Astrocyte (in vitro differentiated cells and primary cell): ENCODE data around the gene UBE2C. TPM values are rescaled to one million over a fixed set of nuclear protein-coding genes. Genes with fewer than 3 reads are reported as not detected.

ENCODE experiments used
- DNase-seq: peaks from one replicate; pipeline ENCODE4 v3.0.0-alpha.2; 2010; ENCODE audit warnings: low read depth
- FAIRE-seq: peaks from 2 replicates; lab custom pipeline; 2011; peaks lifted over from hg19 to GRCh38; lab: Jason Lieb, UNC
- H2AFZ ChIP-seq: 2 replicates; pipeline ENCODE4 v1.6.0; 2012; ENCODE audit warnings: low read depth, low read length, inconsistent platforms
- H3K27ac ChIP-seq: 2 replicates; pipeline ENCODE4 v1.5.1; 2011; ENCODE audit warnings: low read depth, low read length, inconsistent platforms
- H3K27me3 ChIP-seq: 2 replicates; pipeline ENCODE4 v1.6.0; 2011; ENCODE audit warnings: low read length, inconsistent platforms; ENCODE audit not compliant: insufficient read depth
- H3K36me3 ChIP-seq: 2 replicates; pipeline ENCODE4 v1.5.1; 2011; ENCODE audit warnings: low read length, inconsistent platforms; ENCODE audit not compliant: insufficient read depth
- H3K4me1 ChIP-seq: 2 replicates; pipeline ENCODE4 v1.5.1; 2011; ENCODE audit warnings: low read length, inconsistent platforms; ENCODE audit not compliant: insufficient read depth
- H3K4me2 ChIP-seq: 2 replicates; pipeline ENCODE4 v1.6.0; 2012; ENCODE audit warnings: low read length, inconsistent platforms
- H3K4me3 ChIP-seq: 2 replicates; pipeline ENCODE4 v1.5.1; 2011; ENCODE audit warnings: low read depth, mild to moderate bottlenecking, low read length, inconsistent platforms; ENCODE audit not compliant: insufficient read depth
- H3K79me2 ChIP-seq: 2 replicates; pipeline ENCODE4 v1.6.0; 2012; ENCODE audit warnings: mild to moderate bottlenecking, low read length, inconsistent platforms; ENCODE audit not compliant: insufficient read depth
- H3K9ac ChIP-seq: 2 replicates; pipeline ENCODE4 v1.6.0; 2012; ENCODE audit warnings: mild to moderate bottlenecking, low read length, inconsistent platforms
- H3K9me3 ChIP-seq: 2 replicates; pipeline ENCODE4 v1.5.1; 2012; ENCODE audit warnings: low read depth, mild to moderate bottlenecking, low read length, inconsistent platforms; ENCODE audit not compliant: insufficient read depth
- H4K20me1 ChIP-seq: 2 replicates; pipeline ENCODE4 v1.6.0; 2012; ENCODE audit warnings: low read length, inconsistent platforms; ENCODE audit not compliant: insufficient read depth
- H3K27ac Mint-ChIP-seq: one replicate; pipeline ENCODE4 v1.8.0; 2021; ENCODE audit warnings: mild to moderate bottlenecking, mixed read lengths; ENCODE audit not compliant: unreplicated experiment
- H3K27me3 Mint-ChIP-seq: one replicate; pipeline ENCODE4 v1.8.0; 2021; ENCODE audit warnings: low read depth, mixed read lengths; ENCODE audit not compliant: unreplicated experiment
- H3K36me3 Mint-ChIP-seq: one replicate; pipeline ENCODE4 v1.8.0; 2021; ENCODE audit warnings: low read depth, mixed read lengths; ENCODE audit not compliant: unreplicated experiment
- H3K4me1 Mint-ChIP-seq: one replicate; pipeline ENCODE4 v1.8.0; 2021; ENCODE audit warnings: low read depth, mixed read lengths; ENCODE audit not compliant: unreplicated experiment
- H3K4me3 Mint-ChIP-seq: one replicate; pipeline ENCODE4 v1.8.0; 2021; ENCODE audit warnings: mild to moderate bottlenecking, moderate library complexity, mixed read lengths; ENCODE audit not compliant: unreplicated experiment
- H3K9me3 Mint-ChIP-seq: one replicate; pipeline ENCODE4 v1.8.0; 2021; ENCODE audit warnings: mild to moderate bottlenecking, mixed read lengths; ENCODE audit not compliant: unreplicated experiment
- EZH2 ChIP-seq: IDR thresholded peaks from 2 replicates; pipeline ENCODE4 v1.6.1; 2012; ENCODE audit warnings: mild to moderate bottlenecking, low read length, inconsistent platforms; ENCODE audit not compliant: insufficient read depth
- total RNA-seq: library from RNA; stranded (reverse); gene quantifications from 2 replicates; pipeline ENCODE4 v1.2.1, GENCODE V29; 2021
- TF ChIP-seq, protein P1 (sequence below): IDR thresholded peaks from 2 replicates; pipeline ENCODE4 v1.5.1; 2011; ENCODE audit warnings: low read depth, mild to moderate bottlenecking, inconsistent platforms, low read length, moderate library complexity; ENCODE audit not compliant: insufficient read depth

UBE2C gene
- total RNA-seq, 1 donor from 2014 or later: 12.3 TPM

DNA sequence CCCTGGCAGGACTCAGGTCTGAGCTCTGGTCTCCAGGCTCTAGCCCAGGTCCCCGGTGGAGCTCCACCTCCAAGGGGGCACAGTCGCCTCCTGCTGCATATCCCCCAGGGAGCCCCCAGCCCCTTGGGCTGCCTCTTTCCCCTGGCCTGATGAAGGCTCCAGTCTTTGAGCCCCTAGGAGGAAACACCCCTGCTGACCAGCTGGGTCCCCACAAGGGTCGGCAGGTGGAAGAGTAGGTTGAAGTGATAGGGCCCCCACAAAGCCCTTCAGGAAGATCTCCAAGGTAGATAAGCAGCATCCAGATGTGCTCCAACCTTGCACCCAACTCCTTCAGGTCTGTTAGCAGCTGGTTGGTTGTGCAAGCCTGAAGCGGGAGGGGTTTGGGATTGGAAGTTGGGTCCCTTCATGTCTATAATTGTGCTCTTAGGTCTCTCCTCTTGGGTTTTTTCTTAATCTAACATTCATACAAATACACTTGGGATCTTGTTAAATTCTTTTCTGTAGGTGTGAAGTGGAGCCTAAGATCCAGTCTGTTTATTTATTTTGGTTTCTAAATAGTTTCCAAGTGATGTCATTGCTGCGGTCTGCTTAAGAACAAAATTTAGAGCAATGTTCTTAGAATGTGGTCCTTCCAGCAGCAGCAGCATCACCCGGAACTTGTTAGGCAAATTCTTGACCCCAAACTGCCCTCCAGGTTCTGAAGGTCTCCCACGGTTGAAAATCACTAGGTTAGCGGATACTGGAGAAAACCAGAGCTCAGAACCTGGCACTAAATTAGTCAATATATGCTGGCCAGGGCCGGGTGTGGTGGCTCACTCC, 5.1 kb downstream of the UBE2C start:
- Histone ChIP-seq H3K4me1 (peaks cover 6% of the 10 kb centered on the region), H3K27ac (peak overlapping the region; percentile 32), H4K20me1 (no peaks in the 10 kb centered on the region), H3K36me3 (no peaks in the 10 kb centered on the region), H3K79me2 (peaks cover 29% of the 10 kb centered on the region), H3K27me3 (no peaks in the 10 kb centered on the region), H3K9ac (no peak overlapping the region), H2AFZ (no peak overlapping the region), H3K4me3 (no peak overlapping the region), H3K9me3 (no peaks in the 10 kb centered on the region), H3K4me2 (peak overlapping the region; percentile 32)
- no peak for TF ChIP-seq EZH2
- TF ChIP-seq, protein P1, sequence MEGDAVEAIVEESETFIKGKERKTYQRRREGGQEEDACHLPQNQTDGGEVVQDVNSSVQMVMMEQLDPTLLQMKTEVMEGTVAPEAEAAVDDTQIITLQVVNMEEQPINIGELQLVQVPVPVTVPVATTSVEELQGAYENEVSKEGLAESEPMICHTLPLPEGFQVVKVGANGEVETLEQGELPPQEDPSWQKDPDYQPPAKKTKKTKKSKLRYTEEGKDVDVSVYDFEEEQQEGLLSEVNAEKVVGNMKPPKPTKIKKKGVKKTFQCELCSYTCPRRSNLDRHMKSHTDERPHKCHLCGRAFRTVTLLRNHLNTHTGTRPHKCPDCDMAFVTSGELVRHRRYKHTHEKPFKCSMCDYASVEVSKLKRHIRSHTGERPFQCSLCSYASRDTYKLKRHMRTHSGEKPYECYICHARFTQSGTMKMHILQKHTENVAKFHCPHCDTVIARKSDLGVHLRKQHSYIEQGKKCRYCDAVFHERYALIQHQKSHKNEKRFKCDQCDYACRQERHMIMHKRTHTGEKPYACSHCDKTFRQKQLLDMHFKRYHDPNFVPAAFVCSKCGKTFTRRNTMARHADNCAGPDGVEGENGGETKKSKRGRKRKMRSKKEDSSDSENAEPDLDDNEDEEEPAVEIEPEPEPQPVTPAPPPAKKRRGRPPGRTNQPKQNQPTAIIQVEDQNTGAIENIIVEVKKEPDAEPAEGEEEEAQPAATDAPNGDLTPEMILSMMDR: no peak
- FAIRE-seq (no peak), DNase-seq (peak; percentile 92)
- Mint-ChIP-seq H3K27ac (peak overlapping the region; percentile 27), H3K4me3 (peak overlapping the region; percentile 6), H3K9me3 (no peaks in the 10 kb centered on the region), H3K4me1 (peaks cover 9% of the 10 kb centered on the region), H3K27me3 (peaks cover 5% of the 10 kb centered on the region), H3K36me3 (no peaks in the 10 kb centered on the region)

DNA sequence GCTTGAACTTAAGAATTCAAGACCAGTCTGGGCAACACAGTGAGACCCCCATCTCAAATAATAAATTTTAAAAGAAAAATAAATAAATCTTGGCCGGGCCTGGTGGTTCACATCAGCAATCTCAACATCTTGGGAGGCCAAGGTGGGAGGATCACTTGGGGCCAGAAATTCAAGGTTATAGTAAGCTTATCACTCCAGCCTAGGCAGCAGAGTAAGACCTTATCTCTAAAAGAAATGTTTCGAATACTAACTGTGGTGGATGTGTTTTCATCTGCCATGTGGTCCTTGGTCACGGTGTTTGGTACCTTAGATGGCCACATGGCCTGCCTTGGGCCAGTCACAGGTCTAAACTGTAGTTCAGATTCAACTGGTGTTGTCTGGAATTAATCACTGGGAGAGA, 5.8 kb downstream of the UBE2C start:
- Mint-ChIP-seq H3K4me1 (peaks cover 9% of the 10 kb centered on the region), H3K9me3 (no peaks in the 10 kb centered on the region), H3K4me3 (no peak overlapping the region), H3K36me3 (no peaks in the 10 kb centered on the region), H3K27me3 (peaks cover 5% of the 10 kb centered on the region), H3K27ac (no peak overlapping the region)
- Histone ChIP-seq H3K36me3 (no peaks in the 10 kb centered on the region), H3K4me1 (peaks cover 6% of the 10 kb centered on the region), H3K9me3 (no peaks in the 10 kb centered on the region), H3K9ac (no peak overlapping the region), H3K79me2 (peaks cover 22% of the 10 kb centered on the region), H3K4me3 (no peak overlapping the region), H3K27ac (no peak overlapping the region), H3K27me3 (no peaks in the 10 kb centered on the region), H3K4me2 (no peak overlapping the region), H4K20me1 (no peaks in the 10 kb centered on the region), H2AFZ (no peak overlapping the region)
- TF ChIP-seq, protein P1: no peak
- no peak for TF ChIP-seq EZH2
- DNase-seq (no peak), FAIRE-seq (no peak)

DNA sequence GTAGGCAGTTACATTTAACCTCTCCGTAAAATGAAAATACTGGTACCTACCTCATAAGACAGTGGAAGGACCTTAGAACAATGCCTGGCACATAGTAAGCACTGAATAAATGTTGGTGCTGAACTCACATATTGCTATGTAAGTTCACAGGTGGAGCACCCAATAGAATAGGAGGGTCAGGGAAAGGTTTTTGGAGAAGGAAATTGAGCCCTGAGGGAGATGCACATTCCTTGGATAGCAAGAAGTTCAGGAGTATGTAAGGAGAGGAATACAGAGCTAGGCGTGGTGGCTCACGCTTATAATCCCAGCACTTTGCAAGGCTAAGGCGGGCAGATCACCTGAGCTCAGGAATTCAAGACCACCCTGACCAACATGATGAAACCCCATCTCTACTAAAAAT, 7.0 kb downstream of the UBE2C start:
- no peak overlapping the region for H3K4me3 ChIP-seq
- H3K27ac ChIP-seq: no peak overlapping the region
- H4K20me1 ChIP-seq: no peaks in the 10 kb centered on the region
- no peak overlapping the region for H3K4me3 Mint-ChIP-seq
- TF ChIP-seq EZH2: no peak
- TF ChIP-seq, protein P1: no peak
- H3K27ac Mint-ChIP-seq: peak overlapping the region; percentile 5
- no peaks in the 10 kb centered on the region for H3K36me3 ChIP-seq
- peaks cover 7% of the 10 kb centered on the region for H3K27me3 Mint-ChIP-seq
- H3K4me2 ChIP-seq: no peak overlapping the region
- H3K27me3 ChIP-seq: no peaks in the 10 kb centered on the region
- no peak for DNase-seq
- peaks cover 6% of the 10 kb centered on the region for H3K4me1 ChIP-seq
- no peak overlapping the region for H2AFZ ChIP-seq
- FAIRE-seq: no peak
- H3K4me1 Mint-ChIP-seq: peaks cover 9% of the 10 kb centered on the region
- no peaks in the 10 kb centered on the region for H3K9me3 ChIP-seq
- H3K79me2 ChIP-seq: peaks cover 11% of the 10 kb centered on the region
- H3K9me3 Mint-ChIP-seq: no peaks in the 10 kb centered on the region
- H3K9ac ChIP-seq: no peak overlapping the region
- no peaks in the 10 kb centered on the region for H3K36me3 Mint-ChIP-seq
